A549 (cell line): ENCODE measurements around the gene SPDYE16. TPM values are rescaled to one million over a fixed set of nuclear protein-coding genes. Genes with fewer than 3 reads are reported as not detected.
"Not testable (repeated sequence)": the region's sequence is repeated elsewhere in the genome, so short reads cannot be mapped to it uniquely, and the experiment has no call there.

Source experiments
- ATAC-seq, 2 experiments: fragments of 200-7000 bp in 1 of 2; fragments of >200 bp in 1 of 2; cut with Nextera tagmentation in 1 of 2; cut with Tn5 transposase in 1 of 2; 3 replicates each; pipeline versions ENCODE4 v1.8.0 to v1.9.1; 2018 to 2020; ENCODE audit warnings: mild to moderate bottlenecking in 1 of 2, moderate library complexity in 1 of 2
- CTCF ChIA-PET: fragments of 300-600 bp; sonication (Branson Sonifier 250); formaldehyde crosslinking; extraction: SDS; loops from one replicate; lab custom pipeline; 2021; ENCODE audit warnings: antibody characterized with exemption, inconsistent platforms; lab: Yijun Ruan, JAX
- POLR2A ChIA-PET: fragments of 350-600 bp; formaldehyde crosslinking; extraction: SDS; loops from one replicate; lab custom pipeline; 2021; ENCODE audit warnings: antibody characterized with exemption, inconsistent platforms; lab: Yijun Ruan, JAX
- DNase-seq, 2 experiments: peaks; one replicate each; pipeline versions ENCODE4 v3.0.0 to v3.0.0-alpha.2; 2011 to 2016; ENCODE audit warnings: low read depth in 1 of 2, low spot score in 1 of 2
- FAIRE-seq: peaks from 2 replicates; lab custom pipeline; 2011; peaks lifted over from hg19 to GRCh38; lab: Jason Lieb, UNC
- H3K27ac ChIP-seq, 2 experiments: fragments of >200 bp; sonication (Bioruptor Twin); formaldehyde crosslinking; 3 replicates each; pipeline ENCODE4 v1.5.1; 2016 to 2017
- H3K4me1 ChIP-seq: fragments of >200 bp; sonication (Bioruptor Twin); formaldehyde crosslinking; 3 replicates; pipeline ENCODE4 v1.6.1; 2016
- H3K4me2 ChIP-seq: fragments of >200 bp; sonication (Bioruptor Twin); formaldehyde crosslinking; 3 replicates; pipeline ENCODE4 v1.6.1; 2016
- H3K4me3 ChIP-seq: fragments of >200 bp; sonication (Bioruptor Twin); formaldehyde crosslinking; 3 replicates; pipeline ENCODE4 v1.5.1; 2016
- H3K9me3 ChIP-seq: fragments of >200 bp; sonication (Bioruptor Twin); formaldehyde crosslinking; 3 replicates; pipeline ENCODE4 v1.6.1; 2016
- FOSL2 ChIP-seq, 2 experiments: fragments of 450-650 bp in 1 of 2; fragments of >200 bp in 1 of 2; sonication (Bioruptor Twin) in 1 of 2; formaldehyde crosslinking; IDR thresholded peaks; 2 replicates each; pipeline versions ENCODE4 v1.5.0 to v1.6.1; 2016 to 2020; ENCODE audit warnings: mild to moderate bottlenecking in 1 of 2, moderate library complexity in 1 of 2
- WGBS: methylation state at CpG from one replicate; pipeline ENCODE4 v1.1.6; 2017; ENCODE audit errors: missing lambda C conversion rate; 5-methylcytosine and 5-hydroxymethylcytosine counted together
- polyA plus RNA-seq, 4 experiments: library from polyadenylated mRNA; depleted of rRNA in 3 of 4; stranded (reverse); fragments of >200 nt; fragmentation: RNase III in 1 of 4; extraction: RNeasy Plus Mini Kit Qiagen cat#74134 plus additional on column Dnase treatment in 1 of 4; gene quantifications; 2 replicates in 3 of 4; 3 replicates in 1 of 4; pipeline ENCODE4 v1.2.3, GENCODE V29; 2011 to 2017

The SPDYE16 gene
- polyA plus RNA-seq, 2 of the 4 experiments (the other 2 are of a cell fraction), result not detected

- H3K27ac ChIP-seq, result peak overlapping the region; percentile 70 to 82
- DNase-seq, result peak in 1 of 2 experiments; percentile 75
- H3K4me2 ChIP-seq, result peak overlapping the region; percentile 80
- peaks cover 81% of the 10 kb centered on the region for H3K4me1 ChIP-seq
- peak; percentile 91 for FAIRE-seq
- H3K4me3 ChIP-seq; POLR2A ChIA-PET; TF ChIP-seq FOSL2 (IDR thresholded peaks at IDR 0.05): not testable (repeated sequence)
- 0% methylated on average over 2 of the region's 2 CpGs for WGBS
- TF ChIP-seq FOSL2 (CRISPR knock-in tag; IDR thresholded peaks at IDR 0.05), result peak; percentile 66
- TF ChIP-seq, all 56 proteins: peak for 1; not testable (repeated sequence) for 55
- CTCF ChIA-PET, H3K9me3 ChIP-seq: not testable (repeated sequence)
- ATAC-seq, result peak; percentile 100
Measured at GRCh38 chr7:76582848-76583631, 39.9 kb upstream of the SPDYE16 start.

GRCh38 chr7:76575919-76576655 is 33.0 kb upstream of the SPDYE16 start:
- WGBS, result 7% methylated on average over 3 of the region's 3 CpGs
- FAIRE-seq, H3K4me3 ChIP-seq, POLR2A ChIA-PET, CTCF ChIA-PET, H3K9me3 ChIP-seq: not testable (repeated sequence)
- Histone ChIP-seq H3K4me1 (peaks cover 39% of the 10 kb centered on the region), H3K27ac (peak overlapping the region; percentile 7 to 52; a peak in 2 of 6 replicates), H3K4me2 (peak overlapping the region; percentile 66)
- ATAC-seq (peak; percentile 34 to 79; a peak in 3 of 6 replicates), DNase-seq (peak in 1 of 2 experiments; percentile 50)

GRCh38 chr7:76575431-76575830 is 32.3 kb upstream of the SPDYE16 start:
- POLR2A ChIA-PET, H3K9me3 ChIP-seq, CTCF ChIA-PET, H3K4me3 ChIP-seq, DNase-seq, H3K27ac ChIP-seq, ATAC-seq: not testable (repeated sequence)
- 94% methylated on average over 1 of the region's 2 CpGs for WGBS
- peak; percentile 65 for FAIRE-seq
- Histone ChIP-seq H3K4me1 (peaks cover 37% of the 10 kb centered on the region), H3K4me2 (peak overlapping the region; percentile 66; the same call in 1 of the 3 replicates)

- DNase-seq, H3K4me2 ChIP-seq, FAIRE-seq, ATAC-seq, H3K4me3 ChIP-seq, H3K27ac ChIP-seq, CTCF ChIA-PET, H3K9me3 ChIP-seq, POLR2A ChIA-PET: not testable (repeated sequence)
- WGBS, result 94% methylated on average over 3 of the region's 3 CpGs
- H3K4me1 ChIP-seq, result peaks cover 51% of the 10 kb centered on the region
Measured at GRCh38 chr7:76572296-76572695, 29.2 kb upstream of the SPDYE16 start.

- H3K27ac ChIP-seq, FAIRE-seq: not testable (repeated sequence)
Measured at GRCh38 chr7:76570324-76570775, 27.3 kb upstream of the SPDYE16 start.

GRCh38 chr7:76568742-76569141 is 25.6 kb upstream of the SPDYE16 start:
- H3K9me3 ChIP-seq; POLR2A ChIA-PET; H3K4me3 ChIP-seq; CTCF ChIA-PET; FAIRE-seq; TF ChIP-seq FOSL2 (IDR thresholded peaks at IDR 0.05): not testable (repeated sequence)
- peaks cover 33% of the 10 kb centered on the region for H3K4me1 ChIP-seq
- peak; percentile 50 to 75; a peak in 4 of 6 replicates for ATAC-seq
- H3K27ac ChIP-seq, result peak overlapping the region in 1 of 2 experiments; percentile 42; a peak in 1 of 6 replicates
- TF ChIP-seq FOSL2 (CRISPR knock-in tag; IDR thresholded peaks at IDR 0.05), result peak; percentile 74
- peak in 1 of 2 experiments; percentile 38 for DNase-seq
- H3K4me2 ChIP-seq, result peak overlapping the region; percentile 44

More at GRCh38 chr7:76570324-76570775, 27.3 kb upstream of the SPDYE16 start:
- WGBS, result 74% methylated on average over 4 of the region's 4 CpGs
- Histone ChIP-seq H3K4me1 (peaks cover 40% of the 10 kb centered on the region), H3K4me2 (peak overlapping the region; percentile 16; the same call in 1 of the 3 replicates)
- H3K4me3 ChIP-seq, H3K9me3 ChIP-seq, DNase-seq, CTCF ChIA-PET, POLR2A ChIA-PET: not testable (repeated sequence)
- ATAC-seq, result peak; percentile 39 to 57; a peak in 3 of 6 replicates

- H3K4me2 ChIP-seq, H3K9me3 ChIP-seq, ATAC-seq, H3K4me3 ChIP-seq, DNase-seq, POLR2A ChIA-PET, CTCF ChIA-PET: not testable (repeated sequence)
- H3K4me1 ChIP-seq, result peaks cover 33% of the 10 kb centered on the region
- FAIRE-seq, result peak; percentile 95
- peak overlapping the region in 1 of 2 experiments; percentile 1; a peak in 1 of 6 replicates for H3K27ac ChIP-seq
Measured at GRCh38 chr7:76567753-76568152, 24.7 kb upstream of the SPDYE16 start.

- FAIRE-seq, H3K4me3 ChIP-seq, H3K4me2 ChIP-seq, H3K9me3 ChIP-seq, CTCF ChIA-PET, DNase-seq, ATAC-seq, H3K27ac ChIP-seq, POLR2A ChIA-PET: not testable (repeated sequence)
- peaks cover 33% of the 10 kb centered on the region for H3K4me1 ChIP-seq
- WGBS, result 91% methylated on average over 4 of the region's 4 CpGs
Measured at GRCh38 chr7:76567311-76567710, 24.2 kb upstream of the SPDYE16 start.

GRCh38 chr7:76565001-76565400 is 21.9 kb upstream of the SPDYE16 start:
- POLR2A ChIA-PET, FAIRE-seq, CTCF ChIA-PET, ATAC-seq, H3K9me3 ChIP-seq, H3K4me2 ChIP-seq, H3K4me3 ChIP-seq, DNase-seq, H3K27ac ChIP-seq: not testable (repeated sequence)
- H3K4me1 ChIP-seq, result peaks cover 25% of the 10 kb centered on the region
- 85% methylated on average over 3 of the region's 3 CpGs for WGBS

- H3K4me3 ChIP-seq, POLR2A ChIA-PET, H3K4me2 ChIP-seq, ATAC-seq, H3K4me1 ChIP-seq, H3K9me3 ChIP-seq, CTCF ChIA-PET, FAIRE-seq, H3K27ac ChIP-seq, DNase-seq: not testable (repeated sequence)
- 95% methylated on average over 3 of the region's 3 CpGs for WGBS
Measured at GRCh38 chr7:76561342-76561741, 18.2 kb upstream of the SPDYE16 start.
